GM21786 (cell line): ENCODE data around the gene AZGP1.
"Not testable (repeated sequence)": the region's sequence is repeated elsewhere in the genome, so short reads cannot be mapped to it uniquely, and the experiment has no call there.

Experiments
- ATAC-seq: cut with Tn5 transposase; IDR thresholded peaks from one replicate; pipeline ENCODE4 v1.9.1; 2021; ENCODE audit not compliant: unreplicated experiment

AZGP1 gene

DNA sequence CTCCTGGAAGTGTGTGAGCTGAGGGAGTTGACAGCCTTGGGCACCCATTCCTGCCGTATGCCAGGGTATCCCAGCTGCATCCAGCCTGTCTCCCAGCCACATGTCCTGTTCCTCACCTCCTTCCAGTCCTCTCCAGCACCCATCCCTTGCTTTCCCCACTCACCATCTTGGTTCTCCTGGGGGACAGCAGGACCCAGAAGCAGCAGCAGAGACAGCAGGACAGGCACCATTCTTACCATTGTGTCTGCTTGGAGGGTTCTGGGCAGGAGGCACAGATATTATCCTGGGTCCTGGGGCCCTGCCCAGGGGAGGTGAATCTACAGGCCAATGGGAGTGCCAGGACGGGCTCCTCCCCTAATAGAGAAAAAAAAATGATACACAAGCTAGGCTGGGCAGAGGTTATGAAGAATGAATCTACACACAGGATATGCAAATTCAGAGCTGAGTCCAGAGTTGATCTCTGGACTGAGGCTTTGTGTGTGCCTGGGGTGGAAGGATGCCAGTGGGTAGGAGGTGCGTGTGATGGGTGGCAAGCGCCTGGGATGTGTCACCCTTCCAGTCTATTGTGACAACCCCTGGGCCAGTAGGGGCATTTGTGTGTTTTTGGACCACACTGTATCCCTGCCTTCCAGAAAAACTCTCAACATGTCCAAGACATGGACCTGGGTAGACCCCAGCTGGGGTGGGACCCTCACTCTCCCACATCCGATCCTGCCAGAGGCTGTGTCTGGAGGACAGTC, at the start of gene AZGP1:
Gene AZGP1, minus strand, starts transcription at position 250 of the 740 bp plus-strand sequence. Its CDS starts 11 bp downstream, at position 239.
- ATAC-seq: no peak

GRCh38 chr7:100024020-100024619, 48.3 kb upstream of the AZGP1 start:
- ATAC-seq: no peak

DNA sequence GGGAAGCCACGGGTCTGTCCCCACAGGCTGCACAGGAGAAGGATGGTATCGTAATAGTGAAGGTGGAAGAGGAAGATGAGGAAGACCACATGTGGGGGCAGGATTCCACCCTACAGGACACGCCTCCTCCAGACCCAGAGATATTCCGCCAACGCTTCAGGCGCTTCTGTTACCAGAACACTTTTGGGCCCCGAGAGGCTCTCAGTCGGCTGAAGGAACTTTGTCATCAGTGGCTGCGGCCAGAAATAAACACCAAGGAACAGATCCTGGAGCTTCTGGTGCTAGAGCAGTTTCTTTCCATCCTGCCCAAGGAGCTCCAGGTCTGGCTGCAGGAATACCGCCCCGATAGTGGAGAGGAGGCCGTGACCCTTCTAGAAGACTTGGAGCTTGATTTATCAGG, 47.7 kb upstream of the AZGP1 start:
- ATAC-seq: no peak

DNA sequence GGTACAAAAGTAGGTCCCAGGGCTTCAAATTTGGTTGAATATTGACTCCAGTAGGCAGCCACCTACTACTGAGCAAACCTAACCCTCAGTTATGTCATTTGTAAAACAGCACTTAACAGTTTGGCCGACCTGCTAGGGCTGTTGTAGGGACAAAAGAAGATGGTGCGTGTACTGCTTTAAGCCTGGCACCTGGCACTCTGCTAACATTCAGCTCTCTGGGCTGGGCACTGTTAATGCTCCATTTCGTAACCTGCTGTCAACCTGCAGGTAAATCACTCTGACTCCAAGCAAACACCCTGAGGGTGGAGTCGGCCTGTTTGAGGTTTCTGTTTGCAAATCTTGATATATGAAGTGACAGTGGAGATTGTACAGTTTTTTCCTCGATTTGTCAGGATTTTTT, 46.8 kb upstream of the AZGP1 start:
- no peak for ATAC-seq

- no peak for ATAC-seq
Measured at GRCh38 chr7:100021297-100021696, 45.5 kb upstream of the AZGP1 start.

GRCh38 chr7:100019908-100020307, 44.1 kb upstream of the AZGP1 start:
- no peak for ATAC-seq

GRCh38 chr7:100017875-100018274, 42.0 kb upstream of the AZGP1 start:
- no peak for ATAC-seq

DNA sequence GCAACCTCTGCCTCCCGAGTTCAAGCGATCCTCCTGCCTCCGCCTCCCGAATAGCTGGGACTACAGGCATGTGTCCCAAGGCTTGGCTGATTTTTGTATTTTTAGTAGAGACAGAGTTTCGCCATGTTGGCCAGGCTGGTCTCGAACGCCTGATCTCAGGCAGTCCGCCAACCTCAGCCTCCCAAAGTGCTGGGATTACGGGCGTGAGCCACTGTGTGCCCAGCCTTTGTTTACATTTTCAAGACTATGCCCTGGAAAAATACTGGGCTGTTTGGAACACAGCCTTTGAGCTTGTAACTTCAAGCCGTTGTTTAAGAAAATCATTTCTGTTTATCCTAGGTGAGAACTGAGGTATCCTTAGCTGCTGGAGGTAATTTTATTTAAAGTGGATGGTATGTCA, 41.5 kb upstream of the AZGP1 start:
- no peak for ATAC-seq

GRCh38 chr7:100016215-100016901, 40.5 kb upstream of the AZGP1 start:
- no peak for ATAC-seq

DNA sequence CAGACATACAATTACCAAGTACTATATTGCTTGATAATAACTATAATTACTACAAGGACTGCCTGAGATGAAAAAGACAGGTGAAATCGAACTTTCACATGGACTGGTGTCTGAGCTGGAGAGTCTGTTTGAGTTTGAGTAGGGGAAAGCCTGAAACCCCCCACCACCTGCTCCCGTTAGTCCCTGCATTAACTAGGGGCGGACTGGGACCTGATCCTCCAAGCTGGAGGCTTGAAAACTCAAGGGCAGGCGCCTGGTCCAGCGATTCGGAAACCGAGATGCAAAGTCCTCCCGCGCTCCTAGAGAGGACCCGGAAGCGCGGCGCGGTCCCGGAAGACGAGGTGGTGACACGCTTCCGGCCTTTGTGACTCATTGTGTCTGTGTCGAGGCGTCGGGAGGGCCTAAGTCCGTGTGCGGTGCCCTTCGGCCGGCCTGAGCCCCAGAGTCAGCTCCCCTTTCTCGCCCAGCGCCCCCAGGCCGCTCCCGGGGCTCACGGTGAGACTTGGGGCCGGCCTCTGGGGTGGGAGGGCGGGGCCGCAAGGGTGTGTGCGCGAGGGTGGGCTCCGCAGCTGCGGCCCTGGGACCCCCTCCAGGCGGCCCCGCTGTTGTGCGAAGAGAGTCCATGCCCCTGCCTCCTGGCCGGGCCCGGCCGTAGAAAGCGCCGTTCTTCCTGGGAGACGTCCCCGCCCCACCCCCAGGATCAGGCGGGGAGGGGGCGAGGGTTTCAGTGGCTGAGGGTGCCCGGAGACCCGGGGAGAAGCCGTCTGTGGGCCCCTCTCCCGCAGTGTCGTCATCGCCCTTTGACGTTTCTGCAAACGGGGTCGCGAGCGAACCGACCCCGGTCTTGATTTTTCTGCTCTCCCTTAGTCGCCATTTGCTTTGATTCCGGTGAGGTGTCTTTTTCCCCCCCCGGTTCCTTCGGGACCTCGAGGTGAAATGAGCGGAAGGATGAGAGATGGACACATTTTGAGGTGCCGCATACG, 39.7 kb upstream of the AZGP1 start, which contains the start of gene ZKSCAN1:
Gene ZKSCAN1, plus strand, starts transcription at position 365 of the 983 bp plus-strand sequence. CDS start 7,911 bp downstream, outside the sequence.
- ATAC-seq: peak; percentile 96

- no peak for ATAC-seq
Measured at GRCh38 chr7:100013328-100013676, 37.5 kb upstream of the AZGP1 start.

- not testable (repeated sequence) for ATAC-seq
Measured at GRCh38 chr7:100012385-100013327, 36.8 kb upstream of the AZGP1 start.

DNA sequence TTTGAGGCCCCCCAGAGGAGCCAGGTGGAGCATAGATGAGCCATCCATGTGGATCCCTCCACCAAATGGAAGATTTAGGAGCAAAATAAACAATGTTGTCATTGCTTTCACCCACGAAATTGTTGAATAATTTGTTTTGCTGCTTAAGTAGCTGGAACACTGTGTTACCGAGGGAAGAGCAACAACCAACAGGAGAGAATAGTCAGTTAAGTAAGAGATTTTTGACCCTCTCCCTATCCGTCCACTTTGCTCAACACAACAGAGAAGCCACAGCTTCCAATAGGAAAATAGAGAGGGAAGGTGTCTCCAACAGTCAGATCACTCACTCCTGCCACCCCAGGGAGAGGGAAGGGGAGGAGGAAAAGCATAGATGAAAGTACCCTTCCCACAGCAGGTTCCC, 35.7 kb upstream of the AZGP1 start:
- ATAC-seq: no peak

- no peak for ATAC-seq
Measured at GRCh38 chr7:100010901-100011300, 35.1 kb upstream of the AZGP1 start.

GRCh38 chr7:100009952-100010351, 34.1 kb upstream of the AZGP1 start:
- ATAC-seq: not testable (repeated sequence)

GRCh38 chr7:100008525-100008924, 32.7 kb upstream of the AZGP1 start:
- no peak for ATAC-seq

DNA sequence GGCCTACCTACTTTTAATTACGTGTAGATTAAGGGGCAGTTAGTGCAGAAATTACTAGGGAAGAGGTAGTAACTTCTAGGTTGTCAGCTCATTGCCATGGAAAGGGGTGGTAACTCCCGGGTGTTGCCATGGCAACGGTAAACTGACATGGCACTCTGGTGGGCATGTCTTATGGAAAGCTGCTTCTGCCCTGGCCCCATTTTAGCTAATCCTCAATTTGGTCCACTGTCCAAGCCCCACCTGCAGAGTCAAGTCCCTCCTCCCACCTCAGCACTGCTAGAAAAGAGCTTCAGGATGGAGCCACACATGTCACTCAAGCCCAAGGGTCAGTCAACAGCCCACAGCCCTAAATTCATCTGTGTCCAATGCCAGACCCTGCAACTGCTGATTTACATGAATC, 32.1 kb upstream of the AZGP1 start:
- no peak for ATAC-seq

- ATAC-seq: no peak
Measured at GRCh38 chr7:100003711-100004661, 28.2 kb upstream of the AZGP1 start.

DNA sequence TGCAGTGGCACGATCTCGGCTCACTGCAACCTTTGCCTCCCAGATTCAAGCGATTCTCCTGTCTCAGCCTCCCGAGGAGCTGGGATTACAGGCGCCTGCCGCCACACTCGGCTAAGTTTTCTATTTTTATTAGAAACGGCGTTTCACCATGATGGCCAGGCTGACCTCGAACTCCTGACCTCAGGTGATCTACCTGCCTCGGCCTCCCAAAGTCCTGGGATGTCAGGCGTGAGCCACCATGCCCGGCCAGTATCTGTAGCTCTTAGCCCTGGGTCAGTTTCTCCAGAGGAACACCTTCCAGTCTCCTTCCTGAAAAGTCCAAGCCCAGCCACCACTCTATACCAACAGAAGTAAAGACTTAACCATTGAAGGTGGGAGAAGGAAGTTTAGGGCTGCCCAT, 24.4 kb upstream of the AZGP1 start:
- no peak for ATAC-seq
